Measurements from ENCODE around the gene ADAM23. TPM values are rescaled to one million over a fixed set of nuclear protein-coding genes. Genes with fewer than 3 reads are reported as not detected.

ADAM23 gene
- total and polyA plus RNA-seq, 2 experiments from 2014 or later, result 11.8 to 15.9 TPM

- no peak for TF ChIP-seq ZNF462 (CRISPR knock-in tag; IDR thresholded peaks at IDR 0.05)
- TF ChIP-seq STAT1 (IDR thresholded peaks at IDR 0.05; ENCODE audit: unreplicated experiment), result no peak
- no peak for TF ChIP-seq POLR2AphosphoS5 (IDR thresholded peaks at IDR 0.05; ENCODE audit: low read depth)
- TF ChIP-seq ZNF331 (CRISPR knock-in tag; IDR thresholded peaks at IDR 0.05; ENCODE audit: low read depth), result no peak
- TF ChIP-seq REST (IDR thresholded peaks at IDR 0.05; ENCODE audit: unreplicated experiment), result no peak
These were observed 10.1 kb upstream of the ADAM23 start (continued) for GRCh38 chr2:206433190-206433589.

GRCh38 chr2:206433686-206434085 lies 9.6 kb upstream of the ADAM23 start:
- Histone ChIP-seq H3K4me2 (no peak overlapping the region), H3K4me3 (no peak overlapping the region), H3K27me3 (ENCODE audit: insufficient read depth) (no peaks in the 10 kb centered on the region), H4K20me1 (replicated peaks; ENCODE audit: insufficient read depth) (no peaks in the 10 kb centered on the region), H3K79me2 (replicated peaks; ENCODE audit: insufficient read depth) (no peaks in the 10 kb centered on the region), H3K27ac (ENCODE audit: low read depth) (no peak overlapping the region), H3K9me2 (ENCODE audit: insufficient read depth) (no peaks in the 10 kb centered on the region), H3K4me1 (ENCODE audit: insufficient read depth) (peaks cover 8% of the 10 kb centered on the region), H3F3A (replicated peaks; ENCODE audit: low read depth) (no peaks in the 10 kb centered on the region), H2AFZ (no peak overlapping the region), H3K36me3 (ENCODE audit: insufficient read depth) (no peaks in the 10 kb centered on the region)
- Mint-ChIP-seq H3K4me3 (no peak overlapping the region), H3K4me1 (peaks cover 16% of the 10 kb centered on the region; the same call in 2 of the 3 replicates), H3K9me3 (no peaks in the 10 kb centered on the region), H3K27ac (no peak overlapping the region), H3K27me3 (ENCODE audit: insufficient read depth, low read depth, poor library complexity) (peaks cover 3% of the 10 kb centered on the region), H3K36me3 (ENCODE audit: low read depth) (no peaks in the 10 kb centered on the region)
- DNase-seq (ENCODE audit: low spot score) (no peak), ATAC-seq (no peak)
- TF ChIP-seq ZNF462 (CRISPR knock-in tag; IDR thresholded peaks at IDR 0.05), result no peak
- TF ChIP-seq ZNF114 (CRISPR knock-in tag; IDR thresholded peaks at IDR 0.05), result no peak
- TF ChIP-seq STAT1 (IDR thresholded peaks at IDR 0.05; ENCODE audit: unreplicated experiment), result no peak

All from GM23338 (cell line).